ENCODE results near the gene SPATA1. TPM values are rescaled to one million over a fixed set of nuclear protein-coding genes. Genes with fewer than 3 reads are reported as not detected.

SPATA1 gene
- total and polyA plus RNA-seq, 2 donors (not counting 1 experiment from before 2014, with no cell fraction given) = 0.73 to 8.6 TPM

DNA sequence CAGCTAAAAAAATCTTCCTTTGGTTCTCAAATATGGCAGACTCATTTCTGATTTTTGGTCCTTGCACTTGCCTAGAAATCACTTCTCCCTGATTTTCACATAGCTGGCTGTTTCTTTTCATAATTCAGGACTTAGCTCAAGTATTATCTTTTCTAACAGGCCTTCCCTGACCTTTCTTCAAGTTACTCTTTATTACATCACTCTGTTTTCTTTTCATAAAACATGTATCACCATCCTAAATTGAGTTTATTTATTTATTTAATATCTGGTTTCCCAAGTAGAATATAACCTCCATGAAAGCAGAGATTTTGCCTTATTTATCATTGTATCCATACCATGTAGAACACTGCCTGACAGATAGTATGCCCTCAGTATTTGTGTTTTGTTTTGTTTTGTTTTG, 18.4 kb downstream of the SPATA1 start:
- no peaks in the 10 kb centered on the region for H3K27me3 ChIP-seq (replicated peaks in 1 of 4; ENCODE audit: control extremely low read depth in 1 of 4, control insufficient read depth in 3 of 4, insufficient read depth in 4 of 4, low read length in 3 of 4)
- Mint-ChIP-seq H3K9me3 (ENCODE audit: insufficient read depth) (no peaks in the 10 kb centered on the region), H3K27me3 (no peaks in the 10 kb centered on the region), H3K27ac (no peak overlapping the region), H3K4me3 (no peak overlapping the region), H3K4me1 (no peaks in the 10 kb centered on the region)
- ATAC-seq (ENCODE audit: low read depth) (no peak), DNase-seq (no peak)
- H3K4me3 ChIP-seq (ENCODE audit: control extremely low read depth in 1 of 5, extremely low read depth in 1 of 5, insufficient read depth in 1 of 5, low read depth in 2 of 5, low read length in 4 of 5) = no peak overlapping the region
- H3K27ac ChIP-seq (ENCODE audit: low read length in 2 of 2) = no peak overlapping the region
- no peak overlapping the region for H3K4me2 ChIP-seq (replicated peaks; ENCODE audit: low read depth, low read length, poor library complexity, severe bottlenecking)
- TF ChIP-seq, protein P1, sequence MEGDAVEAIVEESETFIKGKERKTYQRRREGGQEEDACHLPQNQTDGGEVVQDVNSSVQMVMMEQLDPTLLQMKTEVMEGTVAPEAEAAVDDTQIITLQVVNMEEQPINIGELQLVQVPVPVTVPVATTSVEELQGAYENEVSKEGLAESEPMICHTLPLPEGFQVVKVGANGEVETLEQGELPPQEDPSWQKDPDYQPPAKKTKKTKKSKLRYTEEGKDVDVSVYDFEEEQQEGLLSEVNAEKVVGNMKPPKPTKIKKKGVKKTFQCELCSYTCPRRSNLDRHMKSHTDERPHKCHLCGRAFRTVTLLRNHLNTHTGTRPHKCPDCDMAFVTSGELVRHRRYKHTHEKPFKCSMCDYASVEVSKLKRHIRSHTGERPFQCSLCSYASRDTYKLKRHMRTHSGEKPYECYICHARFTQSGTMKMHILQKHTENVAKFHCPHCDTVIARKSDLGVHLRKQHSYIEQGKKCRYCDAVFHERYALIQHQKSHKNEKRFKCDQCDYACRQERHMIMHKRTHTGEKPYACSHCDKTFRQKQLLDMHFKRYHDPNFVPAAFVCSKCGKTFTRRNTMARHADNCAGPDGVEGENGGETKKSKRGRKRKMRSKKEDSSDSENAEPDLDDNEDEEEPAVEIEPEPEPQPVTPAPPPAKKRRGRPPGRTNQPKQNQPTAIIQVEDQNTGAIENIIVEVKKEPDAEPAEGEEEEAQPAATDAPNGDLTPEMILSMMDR (IDR thresholded peaks at IDR 0.05) = no peak
- TF ChIP-seq EZH2 (IDR thresholded peaks at IDR 0.05; ENCODE audit: borderline replicate concordance, insufficient read depth, low read depth, low read length, poor library complexity, severe bottlenecking) = no peak
- ChIA-PET CTCF (no interaction called here), POLR2A (no interaction called here)
- H3K9me3 ChIP-seq (ENCODE audit: control extremely low read depth in 1 of 3, control insufficient read depth in 2 of 3, insufficient read depth in 1 of 3, low read length in 2 of 3) = peaks cover 0 to 4% (median 0%) of the 10 kb centered on the region in 3 donors
- H3K9ac ChIP-seq (ENCODE audit: low read length) = no peak overlapping the region
- intact Hi-C loops (cut with micrococcal nuclease) = no loop called here
- H3K36me3 ChIP-seq (replicated peaks in 1 of 2; ENCODE audit: control extremely low read depth in 1 of 2, control insufficient read depth in 1 of 2, extremely low read depth in 1 of 2, insufficient read depth in 2 of 2, low read length in 1 of 2) = peaks cover 0 to 4% of the 10 kb centered on the region in 2 experiments
- H3K79me2 ChIP-seq (ENCODE audit: control insufficient read depth, insufficient read depth, low read length) = no peaks in the 10 kb centered on the region
- H4K20me1 ChIP-seq (ENCODE audit: control insufficient read depth, insufficient read depth, low read length, poor library complexity, severe bottlenecking) = no peaks in the 10 kb centered on the region
- no peak overlapping the region for H2AFZ ChIP-seq (ENCODE audit: insufficient read depth, low read depth, low read length, poor library complexity, severe bottlenecking)
- H3K4me1 ChIP-seq (ENCODE audit: control insufficient read depth in 2 of 2, insufficient read depth in 2 of 2, low read length in 2 of 2) = no peaks in the 10 kb centered on the region

DNA sequence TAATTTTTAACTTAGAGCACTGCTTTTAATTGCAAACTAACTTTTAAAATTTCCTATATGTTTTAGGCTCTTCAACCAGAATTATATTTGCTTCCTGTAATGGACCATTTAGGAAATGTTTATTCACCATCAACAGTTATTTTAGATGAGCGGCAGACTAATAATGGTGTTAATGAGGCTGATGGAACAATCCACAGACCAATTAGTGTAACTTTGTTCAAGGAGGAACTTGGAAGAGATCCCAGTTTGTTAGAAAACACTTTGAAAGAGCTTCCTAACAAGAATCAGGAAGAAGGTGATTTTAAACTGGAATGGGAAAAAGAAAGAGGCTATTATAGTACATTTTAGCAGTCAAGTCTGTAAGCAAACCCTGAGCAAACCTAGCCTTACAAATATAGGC, 19.6 kb downstream of the SPATA1 start:
- WGBS (ENCODE audit: insufficient coverage) = no CpG with 5 or more reads among the region's 1 CpG
- H3K9me3 ChIP-seq (ENCODE audit: control extremely low read depth in 1 of 3, control insufficient read depth in 2 of 3, insufficient read depth in 1 of 3, low read length in 2 of 3) = peaks cover 0 to 5% (median 4%) of the 10 kb centered on the region in 3 donors
- Mint-ChIP-seq H3K4me1 (no peaks in the 10 kb centered on the region), H3K4me3 (no peak overlapping the region), H3K27me3 (no peaks in the 10 kb centered on the region), H3K9me3 (ENCODE audit: insufficient read depth) (no peaks in the 10 kb centered on the region), H3K27ac (no peak overlapping the region)
- no peak overlapping the region for H3K27ac ChIP-seq (ENCODE audit: low read length in 2 of 2)
- intact Hi-C loops (cut with micrococcal nuclease) = no loop called here
- no peak for DNase-seq
- POLR2A ChIA-PET = no interaction called here
- H3K4me2 ChIP-seq (replicated peaks; ENCODE audit: low read depth, low read length, poor library complexity, severe bottlenecking) = no peak overlapping the region
- H3K27me3 ChIP-seq (replicated peaks in 1 of 4; ENCODE audit: control extremely low read depth in 1 of 4, control insufficient read depth in 3 of 4, insufficient read depth in 4 of 4, low read length in 3 of 4) = no peaks in the 10 kb centered on the region
- no peak for TF ChIP-seq EZH2 (IDR thresholded peaks at IDR 0.05; ENCODE audit: borderline replicate concordance, insufficient read depth, low read depth, low read length, poor library complexity, severe bottlenecking)
- TF ChIP-seq, protein P1 (IDR thresholded peaks at IDR 0.05) = no peak
- H4K20me1 ChIP-seq (ENCODE audit: control insufficient read depth, insufficient read depth, low read length, poor library complexity, severe bottlenecking) = no peaks in the 10 kb centered on the region
- no peaks in the 10 kb centered on the region for H3K79me2 ChIP-seq (ENCODE audit: control insufficient read depth, insufficient read depth, low read length)
- peaks cover 0 to 4% of the 10 kb centered on the region in 2 experiments for H3K36me3 ChIP-seq (replicated peaks in 1 of 2; ENCODE audit: control extremely low read depth in 1 of 2, control insufficient read depth in 1 of 2, extremely low read depth in 1 of 2, insufficient read depth in 2 of 2, low read length in 1 of 2)
- H3K9ac ChIP-seq (ENCODE audit: low read length) = no peak overlapping the region
- no peak overlapping the region for H3K4me3 ChIP-seq (ENCODE audit: control extremely low read depth in 1 of 5, extremely low read depth in 1 of 5, insufficient read depth in 1 of 5, low read depth in 2 of 5, low read length in 4 of 5)
- ATAC-seq (ENCODE audit: low read depth) = no peak
- no peak overlapping the region for H2AFZ ChIP-seq (ENCODE audit: insufficient read depth, low read depth, low read length, poor library complexity, severe bottlenecking)
- CTCF ChIA-PET = no interaction called here
- no peaks in the 10 kb centered on the region for H3K4me1 ChIP-seq (ENCODE audit: control insufficient read depth in 2 of 2, insufficient read depth in 2 of 2, low read length in 2 of 2)

All from B cell (primary cell).